NCI-H2196 (cell line): ENCODE data around the gene FCRLB.
"Not testable (repeated sequence)": the region's sequence is repeated elsewhere in the genome, so short reads cannot be mapped to it uniquely, and the experiment has no call there.

ENCODE experiments used
- DNase-seq: peaks from one replicate; lab custom pipeline; 2025; ENCODE audit not compliant: unreplicated experiment; lab: John Stamatoyannopoulos, UW

The FCRLB gene

GRCh38 chr1:161738627-161739287, 17.4 kb downstream of the FCRLB start:
- DNase-seq = peak; percentile 0

DNA sequence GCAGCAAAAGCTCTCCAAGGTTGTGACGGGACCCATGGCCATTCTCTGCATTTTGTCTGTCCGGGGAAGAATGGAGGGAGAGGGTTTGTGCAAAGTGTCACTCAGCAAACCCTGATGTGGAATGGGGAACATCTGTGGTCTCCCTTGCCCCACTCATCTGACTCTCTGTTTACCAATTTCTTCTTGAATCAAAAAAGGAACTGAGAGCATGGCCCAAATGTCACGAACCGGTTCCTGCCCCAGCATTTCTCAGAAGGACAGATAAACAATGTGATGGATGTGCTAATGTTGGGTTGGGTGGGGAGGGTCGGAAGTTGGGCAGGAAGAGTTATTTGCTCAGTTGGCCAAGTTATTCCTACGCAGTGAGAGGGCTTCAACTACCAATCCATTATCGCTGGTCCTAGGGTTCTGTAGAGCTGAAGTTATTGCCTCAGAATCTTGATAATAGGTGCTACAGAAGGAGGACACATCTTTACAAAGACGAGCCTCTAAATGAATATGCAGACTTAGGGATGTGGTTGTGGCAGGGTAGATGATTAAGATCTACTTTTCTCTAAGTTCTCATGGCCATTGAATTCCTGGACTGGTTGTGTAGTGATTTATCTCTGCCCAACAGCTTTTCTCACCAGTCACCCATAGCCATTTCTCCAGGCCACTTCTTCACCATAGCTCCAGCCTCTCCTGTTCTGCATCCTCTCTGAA, 18.7 kb downstream of the FCRLB start:
- DNase-seq = no peak

GRCh38 chr1:161740921-161741320, 19.6 kb downstream of the FCRLB start:
- no peak for DNase-seq

- DNase-seq = no peak
These were observed 21.9 kb downstream of the FCRLB start for GRCh38 chr1:161743231-161743630.

DNA sequence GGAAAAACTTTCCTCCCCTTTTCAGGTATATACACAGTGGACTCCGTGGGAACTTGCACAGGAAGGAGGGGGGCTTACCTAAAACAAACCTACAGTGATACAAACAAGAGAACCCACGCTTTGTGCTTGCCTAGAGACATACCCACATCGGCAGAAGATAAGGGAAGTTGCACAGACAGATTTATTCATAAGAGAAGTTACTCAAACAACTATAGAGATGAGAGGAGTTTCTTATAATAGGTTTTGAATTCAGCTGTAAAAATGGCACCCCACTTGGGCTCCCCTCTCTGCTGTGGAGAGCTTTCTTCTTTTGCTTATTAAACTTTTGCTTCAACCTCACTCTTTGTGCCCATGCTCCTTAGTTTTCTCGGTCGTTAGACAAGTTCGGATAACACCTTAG, 26.5 kb downstream of the FCRLB start:
- DNase-seq = no peak

GRCh38 chr1:161749509-161750407, 28.4 kb downstream of the FCRLB start, which contains the start of gene DUSP12:
Gene DUSP12, plus strand, starts transcription at chr1:161749786. Its CDS starts 16 bp downstream, at chr1:161749802.
- DNase-seq = peak; percentile 94

DNA sequence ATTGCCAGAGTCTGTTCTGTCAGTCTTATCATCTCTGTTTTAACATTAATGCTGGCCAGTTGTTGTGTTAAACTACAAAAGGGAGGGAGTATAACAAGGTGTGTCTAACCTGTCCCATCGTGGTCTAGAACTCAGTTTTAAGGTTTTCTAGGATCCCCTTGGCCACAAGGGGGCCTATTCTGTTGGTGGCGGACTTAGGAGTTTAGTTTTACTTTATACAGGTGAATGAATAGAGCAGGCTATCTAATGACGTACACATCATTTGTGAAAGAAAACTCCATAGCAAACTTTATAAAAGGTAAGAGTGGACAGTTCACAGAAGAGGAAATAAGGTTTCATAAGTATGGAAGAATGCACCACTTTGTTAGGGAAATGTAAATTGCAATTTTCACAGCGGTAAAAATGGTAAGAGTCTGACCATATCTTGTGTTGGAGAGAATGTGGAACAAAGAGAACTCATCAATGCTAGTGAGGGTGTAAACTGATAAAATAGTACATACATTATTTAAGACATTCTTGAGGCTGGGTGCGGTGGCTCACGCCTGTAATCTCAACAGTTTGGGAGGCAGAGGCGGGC, 42.3 kb downstream of the FCRLB start:
- DNase-seq = peak; percentile 9

DNA sequence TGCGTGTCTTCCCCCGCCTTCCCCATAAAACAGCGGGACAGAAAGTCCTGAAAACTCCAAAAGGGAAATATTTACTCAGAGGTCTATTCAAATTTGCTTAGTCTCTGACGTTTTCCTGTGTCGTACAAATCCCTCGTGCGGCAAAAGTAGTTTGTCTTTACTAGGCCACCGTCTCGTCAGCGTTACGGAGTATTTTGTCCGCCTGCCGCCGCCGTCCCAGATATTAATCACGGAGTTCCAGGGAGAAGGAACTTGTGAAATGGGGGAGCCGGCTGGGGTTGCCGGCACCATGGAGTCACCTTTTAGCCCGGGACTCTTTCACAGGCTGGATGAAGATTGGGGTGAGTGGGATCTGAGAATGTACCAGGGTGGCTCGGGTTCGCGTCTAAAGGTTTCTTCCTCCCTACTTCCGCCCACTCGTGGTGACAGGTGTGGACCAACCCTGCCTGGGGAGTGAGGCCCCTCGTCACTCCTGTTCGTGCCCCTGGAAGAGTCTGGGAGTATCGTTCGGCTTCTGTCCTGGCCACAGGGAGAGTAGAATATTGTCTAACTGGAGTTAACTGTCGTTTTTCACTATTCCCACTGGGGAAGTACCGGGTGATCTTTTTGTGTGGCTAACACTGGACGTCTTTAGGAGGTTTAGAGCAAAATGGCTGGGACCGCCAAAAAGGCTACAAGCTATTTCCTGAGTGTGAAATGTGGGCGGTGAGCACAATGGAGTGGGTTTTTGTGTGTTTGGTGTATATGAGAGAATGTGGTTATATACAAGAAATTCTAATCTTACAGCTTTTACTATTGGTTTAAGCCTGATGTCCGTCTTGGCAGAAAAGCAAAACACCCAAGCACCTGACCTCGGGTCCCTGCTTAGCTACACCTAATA, 45.0 kb downstream of the FCRLB start, which contains the start of gene ATF6:
ATF6 (plus strand) TSS at position 219 of the 880 bp plus-strand sequence; CDS start at position 260, 41 bp downstream.
- DNase-seq = peak; percentile 76

- DNase-seq = no peak
These were observed 47.1 kb downstream of the FCRLB start for GRCh38 chr1:161768461-161768860.

GRCh38 chr1:161768986-161769672, 47.8 kb downstream of the FCRLB start:
- DNase-seq = no peak

GRCh38 chr1:161769673-161770045, 48.3 kb downstream of the FCRLB start:
- DNase-seq = not testable (repeated sequence)

- no peak for DNase-seq
These were observed 48.9 kb downstream of the FCRLB start for GRCh38 chr1:161770250-161770649.

GRCh38 chr1:161771161-161771560, 49.8 kb downstream of the FCRLB start:
- DNase-seq = no peak

DNA sequence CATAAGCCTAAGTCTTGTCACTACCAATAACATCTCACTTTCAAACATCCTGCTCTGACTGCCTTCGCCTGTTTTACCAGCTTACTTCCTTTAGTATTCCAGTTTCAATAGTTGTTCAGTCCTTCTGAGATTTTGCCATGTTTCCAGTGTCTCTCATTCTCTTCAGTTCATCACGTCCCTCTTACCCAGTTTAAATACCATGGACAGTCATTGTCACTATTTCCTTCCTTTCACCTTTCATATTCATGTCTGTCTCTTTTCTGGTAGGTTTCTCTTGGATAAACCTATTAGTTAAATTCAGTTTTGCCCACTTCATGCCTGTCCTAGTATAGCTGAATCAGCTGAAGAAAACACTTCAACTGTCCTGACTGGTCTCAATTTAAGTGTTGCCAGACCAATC, 50.6 kb downstream of the FCRLB start:
- DNase-seq = no peak

- DNase-seq = no peak
These were observed 51.1 kb downstream of the FCRLB start for GRCh38 chr1:161772397-161772796.

GRCh38 chr1:161773791-161774190, 52.4 kb downstream of the FCRLB start:
- no peak for DNase-seq

DNA sequence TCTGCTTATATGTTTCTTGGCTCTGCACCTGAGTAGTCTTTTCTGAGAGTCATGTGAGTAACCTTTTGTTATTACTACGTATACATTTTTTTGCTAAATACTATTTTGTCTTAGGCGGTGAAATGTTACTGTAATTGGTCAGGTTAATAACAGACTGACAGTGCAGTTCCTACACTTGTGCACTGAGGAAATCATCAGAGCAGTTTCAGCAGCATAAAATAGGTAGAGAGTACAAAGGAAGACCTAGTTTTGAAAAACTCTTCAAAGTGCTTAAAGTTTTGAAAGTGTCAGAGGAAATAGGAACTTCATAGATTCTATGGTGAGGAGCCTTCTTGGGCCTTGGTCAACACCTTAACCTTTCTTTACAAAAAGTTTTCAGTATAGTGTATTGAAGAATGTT, 55.9 kb downstream of the FCRLB start:
- DNase-seq = no peak
